Neural crest cell (in vitro differentiated cells): Measurements from ENCODE around the gene SPTLC3. TPM values are rescaled to one million over a fixed set of nuclear protein-coding genes. Genes with fewer than 3 reads are reported as not detected.

Experiments used
- DNase-seq: peaks from one replicate; pipeline ENCODE4 v3.0.0; 2021; ENCODE audit warnings: low read depth, mixed read lengths, low spot score
- H3K27ac Mint-ChIP-seq: one replicate; pipeline ENCODE4 v1.8.0; 2021; ENCODE audit warnings: mild to moderate bottlenecking, mixed read lengths; ENCODE audit not compliant: unreplicated experiment
- H3K27me3 Mint-ChIP-seq: 2 replicates; pipeline ENCODE4 v1.8.0; 2021; ENCODE audit warnings: low read depth, mild to moderate bottlenecking, mixed read lengths
- H3K36me3 Mint-ChIP-seq: 2 replicates; pipeline ENCODE4 v1.8.0; 2021; ENCODE audit warnings: low read depth, mild to moderate bottlenecking, mixed read lengths
- H3K4me1 Mint-ChIP-seq: 2 replicates; pipeline ENCODE4 v1.8.0; 2021; ENCODE audit warnings: mixed read lengths
- H3K4me3 Mint-ChIP-seq: one replicate; pipeline ENCODE4 v1.8.0; 2021; ENCODE audit warnings: mild to moderate bottlenecking, mixed read lengths
- H3K9me3 Mint-ChIP-seq: 2 replicates; pipeline ENCODE4 v1.8.0; 2021; ENCODE audit warnings: mixed read lengths
- CTCF ChIP-seq: fragments of 200-600 bp; sonication (generic); conservative IDR thresholded peaks from 2 replicates; pipeline ENCODE4 v1.5.0; 2021; ENCODE audit warnings: antibody characterized with exemption, mild to moderate bottlenecking
- total RNA-seq: library from RNA; stranded (reverse); gene quantifications from 2 replicates; pipeline ENCODE4 v1.2.1, GENCODE V29; 2021

The SPTLC3 gene
- total RNA-seq, 1 donor from 2014 or later: 0.33 TPM

GRCh38 chr20:13130707-13131103 lies 121.9 kb downstream of the SPTLC3 start:
- peaks cover 7% of the 10 kb centered on the region for H3K9me3 Mint-ChIP-seq
- H3K4me1 Mint-ChIP-seq: no peaks in the 10 kb centered on the region
- no peak for DNase-seq
- no peak overlapping the region for H3K27ac Mint-ChIP-seq
- H3K36me3 Mint-ChIP-seq: no peaks in the 10 kb centered on the region
- peaks cover 8% of the 10 kb centered on the region for H3K27me3 Mint-ChIP-seq
- H3K4me3 Mint-ChIP-seq: no peak overlapping the region
- no peak for TF ChIP-seq CTCF

- no peaks in the 10 kb centered on the region for H3K36me3 Mint-ChIP-seq
- no peak overlapping the region for H3K4me3 Mint-ChIP-seq
- peaks cover 4% of the 10 kb centered on the region for H3K9me3 Mint-ChIP-seq
- no peak for TF ChIP-seq CTCF
- no peak overlapping the region for H3K27ac Mint-ChIP-seq
- peaks cover 8% of the 10 kb centered on the region for H3K27me3 Mint-ChIP-seq
- no peaks in the 10 kb centered on the region for H3K4me1 Mint-ChIP-seq
- DNase-seq: no peak
Measured at GRCh38 chr20:13131688-13132087, 122.9 kb downstream of the SPTLC3 start.

- peaks cover 5% of the 10 kb centered on the region for H3K9me3 Mint-ChIP-seq
- H3K4me1 Mint-ChIP-seq: no peaks in the 10 kb centered on the region
- H3K27ac Mint-ChIP-seq: no peak overlapping the region
- H3K4me3 Mint-ChIP-seq: no peak overlapping the region
- TF ChIP-seq CTCF: no peak
- no peak for DNase-seq
- H3K27me3 Mint-ChIP-seq: peaks cover 2% of the 10 kb centered on the region
- H3K36me3 Mint-ChIP-seq: no peaks in the 10 kb centered on the region
Measured at GRCh38 chr20:13139459-13140150, 130.8 kb downstream of the SPTLC3 start.

- TF ChIP-seq CTCF: no peak
- no peak for DNase-seq
- no peaks in the 10 kb centered on the region for H3K4me1 Mint-ChIP-seq
- no peak overlapping the region for H3K27ac Mint-ChIP-seq
- H3K9me3 Mint-ChIP-seq: peaks cover 5% of the 10 kb centered on the region
- H3K36me3 Mint-ChIP-seq: no peaks in the 10 kb centered on the region
- H3K4me3 Mint-ChIP-seq: no peak overlapping the region
- H3K27me3 Mint-ChIP-seq: peaks cover 2% of the 10 kb centered on the region
Measured at GRCh38 chr20:13140201-13140600, 131.4 kb downstream of the SPTLC3 start.

GRCh38 chr20:13140775-13141174 lies 132.0 kb downstream of the SPTLC3 start:
- H3K27me3 Mint-ChIP-seq: peaks cover 2% of the 10 kb centered on the region
- no peaks in the 10 kb centered on the region for H3K4me1 Mint-ChIP-seq

More at GRCh38 chr20:13140775-13141174, 132.0 kb downstream of the SPTLC3 start:
- no peaks in the 10 kb centered on the region for H3K36me3 Mint-ChIP-seq
- no peak overlapping the region for H3K27ac Mint-ChIP-seq
- no peak overlapping the region for H3K4me3 Mint-ChIP-seq
- TF ChIP-seq CTCF: no peak
- peaks cover 5% of the 10 kb centered on the region for H3K9me3 Mint-ChIP-seq
- no peak for DNase-seq
